GM12874 (cell line): ENCODE measurements around the gene GSS.

ENCODE experiments used
- TF ChIP-seq, protein P1 (sequence below): IDR thresholded peaks from 2 replicates; pipeline ENCODE4 v1.5.1; 2011; ENCODE audit warnings: low read depth, mild to moderate bottlenecking, control low read depth, low read length, moderate library complexity; ENCODE audit not compliant: insufficient read depth

The GSS gene

DNA sequence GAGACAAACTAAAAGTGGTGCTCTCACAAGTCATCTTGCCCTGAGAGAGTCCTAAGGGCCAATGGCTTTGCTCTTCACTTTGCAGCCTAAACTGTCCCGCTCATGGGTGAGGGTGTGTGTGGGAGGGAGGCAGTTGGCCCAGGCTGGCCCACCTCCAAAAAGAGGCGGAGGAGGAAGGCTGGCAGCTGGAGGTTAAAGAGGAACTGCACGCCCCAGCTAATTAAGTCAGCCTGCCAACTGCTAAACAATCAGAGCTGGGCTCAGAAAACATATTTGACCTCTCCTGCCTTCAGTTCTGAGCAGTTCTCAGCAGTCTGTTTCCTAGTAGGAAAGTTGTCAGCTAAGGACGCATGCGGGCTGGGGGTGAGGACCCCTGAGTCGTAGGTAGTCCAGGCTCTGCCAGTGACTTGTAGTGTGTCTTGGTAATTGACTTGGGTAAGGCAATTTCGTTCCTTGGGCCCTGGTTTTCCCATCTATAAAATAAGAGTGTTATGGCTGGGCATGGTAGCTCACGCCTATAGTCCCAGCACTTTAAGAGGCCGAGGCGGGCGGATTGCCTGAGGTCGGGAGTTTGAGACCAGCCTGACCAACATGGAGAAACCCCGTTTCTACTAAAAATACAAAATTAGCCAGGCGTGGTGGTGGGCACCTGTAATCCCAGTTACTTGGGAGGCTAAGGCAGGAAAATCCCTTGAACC is 17.0 kb downstream of the GSS start:
- TF ChIP-seq, protein P1, sequence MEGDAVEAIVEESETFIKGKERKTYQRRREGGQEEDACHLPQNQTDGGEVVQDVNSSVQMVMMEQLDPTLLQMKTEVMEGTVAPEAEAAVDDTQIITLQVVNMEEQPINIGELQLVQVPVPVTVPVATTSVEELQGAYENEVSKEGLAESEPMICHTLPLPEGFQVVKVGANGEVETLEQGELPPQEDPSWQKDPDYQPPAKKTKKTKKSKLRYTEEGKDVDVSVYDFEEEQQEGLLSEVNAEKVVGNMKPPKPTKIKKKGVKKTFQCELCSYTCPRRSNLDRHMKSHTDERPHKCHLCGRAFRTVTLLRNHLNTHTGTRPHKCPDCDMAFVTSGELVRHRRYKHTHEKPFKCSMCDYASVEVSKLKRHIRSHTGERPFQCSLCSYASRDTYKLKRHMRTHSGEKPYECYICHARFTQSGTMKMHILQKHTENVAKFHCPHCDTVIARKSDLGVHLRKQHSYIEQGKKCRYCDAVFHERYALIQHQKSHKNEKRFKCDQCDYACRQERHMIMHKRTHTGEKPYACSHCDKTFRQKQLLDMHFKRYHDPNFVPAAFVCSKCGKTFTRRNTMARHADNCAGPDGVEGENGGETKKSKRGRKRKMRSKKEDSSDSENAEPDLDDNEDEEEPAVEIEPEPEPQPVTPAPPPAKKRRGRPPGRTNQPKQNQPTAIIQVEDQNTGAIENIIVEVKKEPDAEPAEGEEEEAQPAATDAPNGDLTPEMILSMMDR, result no peak

GRCh38 chr20:34931771-34932170 is 23.8 kb downstream of the GSS start:
- TF ChIP-seq, protein P1, result no peak

DNA sequence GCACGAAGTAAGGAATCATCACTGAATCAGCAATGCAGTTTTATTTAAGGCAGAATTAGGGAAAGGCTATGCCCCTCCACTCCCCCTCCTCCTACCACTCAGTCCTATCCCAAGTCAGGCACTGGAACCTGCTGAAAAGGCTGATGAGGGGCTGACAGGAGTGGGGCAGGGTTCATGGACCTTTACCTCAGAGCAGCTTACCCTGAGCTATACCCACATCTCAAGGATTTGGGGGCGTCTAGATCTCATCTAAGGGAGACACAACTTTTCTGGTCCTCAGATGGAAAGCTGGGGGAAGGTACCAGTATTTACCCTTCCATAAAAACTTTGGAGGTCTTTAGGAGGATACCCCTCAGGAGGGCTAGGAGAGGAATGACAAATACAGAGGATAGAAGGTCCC is 27.2 kb downstream of the GSS start:
- TF ChIP-seq, protein P1, result no peak

GRCh38 chr20:34927736-34928135 is 27.9 kb downstream of the GSS start:
- TF ChIP-seq, protein P1, result no peak

- TF ChIP-seq, protein P1, result no peak
Measured at GRCh38 chr20:34926581-34926980, 29.0 kb downstream of the GSS start.

DNA sequence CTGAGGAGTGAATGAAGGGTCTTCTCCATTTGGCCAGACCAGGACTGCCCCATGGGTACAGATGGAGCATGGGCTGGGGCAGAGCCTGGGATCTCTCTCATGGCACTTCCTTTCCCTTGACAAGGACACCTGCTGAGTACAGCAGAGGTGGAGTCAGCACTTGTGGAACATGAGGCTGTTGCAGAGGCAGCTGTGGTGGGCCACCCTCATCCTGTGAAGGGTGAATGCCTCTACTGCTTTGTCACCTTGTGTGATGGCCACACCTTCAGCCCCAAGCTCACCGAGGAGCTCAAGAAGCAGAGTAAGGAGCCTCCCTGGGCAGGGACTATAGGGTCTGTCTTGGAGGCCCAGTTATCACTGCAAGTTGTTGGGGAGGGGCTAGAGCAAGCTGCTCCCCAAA is 29.6 kb downstream of the GSS start:
- TF ChIP-seq, protein P1, result no peak

DNA sequence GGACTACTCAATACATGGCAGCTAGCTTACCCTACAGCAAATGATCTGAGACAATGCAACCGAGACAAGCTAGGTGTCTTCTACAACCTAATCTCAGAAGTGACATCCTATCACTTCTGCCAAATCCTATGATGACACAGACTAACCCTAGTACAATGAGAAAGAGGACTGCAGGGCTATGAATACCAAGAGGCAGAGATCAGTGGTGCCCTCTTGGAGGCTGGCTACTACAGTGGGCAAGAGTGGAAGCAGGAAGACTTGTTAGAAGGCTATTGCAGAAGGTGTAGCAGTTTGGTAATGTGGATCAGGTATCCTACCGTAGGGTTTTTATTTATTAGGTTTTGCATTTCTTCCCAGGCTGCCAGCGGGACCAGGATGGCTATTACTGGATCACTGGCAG is 30.3 kb downstream of the GSS start:
- TF ChIP-seq, protein P1, result no peak

DNA sequence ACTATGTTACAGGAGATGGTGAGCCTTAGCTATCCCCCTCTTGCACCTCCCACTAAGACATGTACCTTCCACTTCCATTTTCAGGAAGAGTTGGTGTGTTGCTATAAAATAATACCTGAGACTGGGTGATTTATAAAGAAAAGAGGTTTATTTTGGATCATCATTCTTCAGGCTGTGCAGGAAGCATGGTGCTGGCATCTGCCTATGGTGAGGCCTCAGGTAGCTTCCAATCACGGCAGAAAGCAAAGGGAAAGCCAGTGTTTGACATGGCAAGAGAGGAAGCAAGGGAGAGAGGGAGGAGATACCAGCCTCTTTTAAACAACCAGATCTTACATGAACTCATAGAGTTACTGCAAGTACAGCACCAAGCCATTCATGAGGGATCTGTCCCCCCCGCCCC is 32.2 kb downstream of the GSS start:
- TF ChIP-seq, protein P1, result no peak
